ENCODE results near the gene KCTD13.

GRCh38 chr16:29901607-29901945 is 24.4 kb downstream of the KCTD13 start:
- TF ChIP-seq, protein P1, sequence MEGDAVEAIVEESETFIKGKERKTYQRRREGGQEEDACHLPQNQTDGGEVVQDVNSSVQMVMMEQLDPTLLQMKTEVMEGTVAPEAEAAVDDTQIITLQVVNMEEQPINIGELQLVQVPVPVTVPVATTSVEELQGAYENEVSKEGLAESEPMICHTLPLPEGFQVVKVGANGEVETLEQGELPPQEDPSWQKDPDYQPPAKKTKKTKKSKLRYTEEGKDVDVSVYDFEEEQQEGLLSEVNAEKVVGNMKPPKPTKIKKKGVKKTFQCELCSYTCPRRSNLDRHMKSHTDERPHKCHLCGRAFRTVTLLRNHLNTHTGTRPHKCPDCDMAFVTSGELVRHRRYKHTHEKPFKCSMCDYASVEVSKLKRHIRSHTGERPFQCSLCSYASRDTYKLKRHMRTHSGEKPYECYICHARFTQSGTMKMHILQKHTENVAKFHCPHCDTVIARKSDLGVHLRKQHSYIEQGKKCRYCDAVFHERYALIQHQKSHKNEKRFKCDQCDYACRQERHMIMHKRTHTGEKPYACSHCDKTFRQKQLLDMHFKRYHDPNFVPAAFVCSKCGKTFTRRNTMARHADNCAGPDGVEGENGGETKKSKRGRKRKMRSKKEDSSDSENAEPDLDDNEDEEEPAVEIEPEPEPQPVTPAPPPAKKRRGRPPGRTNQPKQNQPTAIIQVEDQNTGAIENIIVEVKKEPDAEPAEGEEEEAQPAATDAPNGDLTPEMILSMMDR (IDR thresholded peaks at IDR 0.05; ENCODE audit: insufficient read depth, low read length, poor library complexity, severe bottlenecking) = no peak
- no peak for TF ChIP-seq EZH2phosphoT487 (conservative IDR thresholded peaks at IDR 0.05; ENCODE audit: low read length)

Measured in SU-DHL-6 (cell line).